ENCODE measurements around the gene DPP3.

DPP3 gene

DNA sequence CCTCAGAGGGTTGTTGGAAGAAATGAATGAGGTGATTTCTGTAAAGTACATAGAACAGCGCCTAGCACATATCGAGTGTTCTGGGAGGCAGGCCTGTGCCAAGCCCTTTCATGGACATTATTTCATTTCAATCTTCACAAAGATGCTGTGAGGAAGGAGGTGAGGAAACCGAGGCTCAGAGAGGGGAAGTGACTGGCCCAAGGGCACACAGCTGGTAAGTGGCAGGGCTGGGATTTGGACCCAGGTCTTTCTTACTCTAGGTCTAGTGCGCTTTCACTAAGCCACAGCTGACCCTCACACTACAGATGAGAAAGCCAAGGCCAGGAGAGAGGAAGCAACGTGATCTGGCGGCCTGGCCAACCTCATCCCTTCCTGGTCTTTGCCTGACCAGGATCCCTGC lies 11.5 kb upstream of the DPP3 start:
- no peaks in the 10 kb centered on the region for H3K9me3 ChIP-seq (ENCODE audit: low read depth, low read length)
- no peak overlapping the region for H3K27ac ChIP-seq
- TF ChIP-seq POLR2AphosphoS5 (IDR thresholded peaks at IDR 0.05; ENCODE audit: borderline replicate concordance, low read depth, low read length) (no peak), FOXP2 (optimal IDR thresholded peaks at IDR 0.05; ENCODE audit: control extremely low read depth, extremely low read length, insufficient read depth) (no peak), EZH2 (IDR thresholded peaks at IDR 0.05) (no peak)
- DNase-seq (ENCODE audit: low read depth, low spot score) = no peak
- H3K4me3 ChIP-seq = no peak overlapping the region
- H3K9ac ChIP-seq (ENCODE audit: insufficient read length) = no peak overlapping the region
- H3K36me3 ChIP-seq (ENCODE audit: insufficient read depth, low read length) = no peaks in the 10 kb centered on the region

DNA sequence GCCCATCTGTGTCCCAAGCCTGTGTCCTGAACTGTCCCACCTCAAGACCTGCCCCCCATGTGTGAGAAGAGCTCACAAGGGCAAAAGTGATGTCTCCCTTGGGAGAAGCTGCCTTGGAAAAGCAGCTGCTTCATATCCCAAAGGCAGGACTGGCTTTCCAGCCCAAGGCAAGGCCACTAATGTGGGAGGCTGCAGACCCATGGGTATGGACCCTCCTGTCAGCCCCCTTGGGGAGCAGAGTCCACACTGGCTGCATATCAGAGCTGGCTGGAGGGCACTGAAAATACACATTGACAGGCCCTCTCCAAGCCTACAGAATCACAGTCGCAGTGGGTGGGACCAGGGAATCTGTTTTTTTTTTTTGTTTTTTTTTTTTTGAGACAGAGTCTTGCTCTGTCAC lies 10.8 kb upstream of the DPP3 start:
- no peak for DNase-seq (ENCODE audit: low read depth, low spot score)
- no peak for TF ChIP-seq EZH2 (IDR thresholded peaks at IDR 0.05)
- TF ChIP-seq FOXP2 (optimal IDR thresholded peaks at IDR 0.05; ENCODE audit: control extremely low read depth, extremely low read length, insufficient read depth) = no peak
- no peak for TF ChIP-seq POLR2AphosphoS5 (IDR thresholded peaks at IDR 0.05; ENCODE audit: borderline replicate concordance, low read depth, low read length)
- no peak overlapping the region for H3K27ac ChIP-seq
- no peak overlapping the region for H3K9ac ChIP-seq (ENCODE audit: insufficient read length)
- H3K9me3 ChIP-seq (ENCODE audit: low read depth, low read length) = no peaks in the 10 kb centered on the region
- no peaks in the 10 kb centered on the region for H3K36me3 ChIP-seq (ENCODE audit: insufficient read depth, low read length)
- H3K4me3 ChIP-seq = no peak overlapping the region

DNA sequence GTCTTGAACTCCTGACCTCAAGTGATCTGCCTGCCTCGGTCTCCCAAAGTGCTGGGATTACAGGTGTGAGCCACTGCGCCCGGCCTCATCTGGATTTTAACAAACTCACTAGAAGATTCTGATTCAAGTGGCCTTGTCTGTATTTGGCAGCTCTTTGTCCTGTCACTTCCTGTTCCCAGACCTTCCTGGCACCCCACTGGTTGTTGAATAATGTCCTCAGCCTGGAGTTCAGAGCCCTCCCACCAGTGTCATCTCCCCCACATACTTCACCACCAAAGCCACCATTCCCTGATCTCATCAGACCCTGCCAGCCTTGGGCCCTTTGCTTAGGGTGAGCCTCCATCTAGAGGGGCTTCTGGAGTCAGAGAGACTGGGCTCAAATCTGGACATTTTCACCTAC lies 10.2 kb upstream of the DPP3 start:
- H3K27ac ChIP-seq = no peak overlapping the region
- no peaks in the 10 kb centered on the region for H3K36me3 ChIP-seq (ENCODE audit: insufficient read depth, low read length)

DNA sequence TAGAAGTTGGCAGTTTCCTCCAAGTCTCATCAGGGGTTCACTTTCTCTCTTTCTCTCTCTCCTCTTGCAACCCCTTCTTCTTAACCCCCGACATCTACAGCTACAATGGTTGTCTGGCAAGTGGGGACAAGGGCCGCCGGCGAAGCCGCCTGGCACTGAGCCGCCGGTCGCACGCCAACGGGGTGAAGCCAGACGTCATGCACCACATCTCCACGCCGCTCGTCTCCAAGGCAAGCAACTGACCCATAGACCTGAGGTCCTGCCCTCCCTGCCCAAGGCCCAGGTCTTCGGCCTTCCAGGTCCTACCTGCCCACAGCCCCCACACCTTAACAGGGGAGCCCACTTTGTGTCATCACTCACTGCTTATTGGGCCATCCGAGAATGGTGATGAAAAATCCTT lies 9.1 kb upstream of the DPP3 start:
- no peak for TF ChIP-seq EZH2 (IDR thresholded peaks at IDR 0.05)
- TF ChIP-seq POLR2AphosphoS5 (IDR thresholded peaks at IDR 0.05; ENCODE audit: borderline replicate concordance, low read depth, low read length) = no peak
- TF ChIP-seq FOXP2 (optimal IDR thresholded peaks at IDR 0.05; ENCODE audit: control extremely low read depth, extremely low read length, insufficient read depth) = no peak
- Histone ChIP-seq H3K9ac (ENCODE audit: insufficient read length) (no peak overlapping the region), H3K27ac (no peak overlapping the region), H3K4me3 (no peak overlapping the region), H3K9me3 (ENCODE audit: low read depth, low read length) (no peaks in the 10 kb centered on the region), H3K36me3 (ENCODE audit: insufficient read depth, low read length) (no peaks in the 10 kb centered on the region)
- DNase-seq (ENCODE audit: low read depth, low spot score) = no peak

More for the DNA sequence above, 10.2 kb upstream of the DPP3 start:
- no peaks in the 10 kb centered on the region for H3K9me3 ChIP-seq (ENCODE audit: low read depth, low read length)
- TF ChIP-seq POLR2AphosphoS5 (IDR thresholded peaks at IDR 0.05; ENCODE audit: borderline replicate concordance, low read depth, low read length) = no peak
- TF ChIP-seq EZH2 (IDR thresholded peaks at IDR 0.05) = no peak
- TF ChIP-seq FOXP2 (optimal IDR thresholded peaks at IDR 0.05; ENCODE audit: control extremely low read depth, extremely low read length, insufficient read depth) = no peak
- H3K9ac ChIP-seq (ENCODE audit: insufficient read length) = no peak overlapping the region
- H3K4me3 ChIP-seq = no peak overlapping the region
- no peak for DNase-seq (ENCODE audit: low read depth, low spot score)

DNA sequence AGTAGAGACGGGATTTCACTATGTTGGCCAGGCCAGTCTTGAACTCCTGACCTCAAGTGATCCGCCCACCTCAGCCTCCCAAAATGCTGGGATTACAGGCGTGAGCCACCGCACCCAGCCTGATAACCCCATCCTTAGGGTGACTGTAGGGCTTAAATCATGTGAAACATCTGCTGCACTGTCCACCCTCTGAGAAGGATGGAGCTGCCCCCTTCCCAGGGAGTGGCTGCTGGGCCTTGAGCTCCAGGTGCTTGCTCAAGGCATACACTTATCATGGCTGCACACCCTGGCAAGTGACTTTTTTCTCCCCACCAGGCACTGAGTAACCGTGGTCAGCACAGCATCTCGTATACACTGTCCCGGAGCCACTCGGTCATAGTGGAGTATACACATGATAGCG lies 8.2 kb upstream of the DPP3 start:
- H3K4me3 ChIP-seq = no peak overlapping the region
- H3K9me3 ChIP-seq (ENCODE audit: low read depth, low read length) = no peaks in the 10 kb centered on the region
- no peak overlapping the region for H3K27ac ChIP-seq
- no peak for DNase-seq (ENCODE audit: low read depth, low spot score)
- TF ChIP-seq FOXP2 (optimal IDR thresholded peaks at IDR 0.05; ENCODE audit: control extremely low read depth, extremely low read length, insufficient read depth) = no peak
- TF ChIP-seq POLR2AphosphoS5 (IDR thresholded peaks at IDR 0.05; ENCODE audit: borderline replicate concordance, low read depth, low read length) = no peak
- TF ChIP-seq EZH2 (IDR thresholded peaks at IDR 0.05) = no peak
- H3K9ac ChIP-seq (ENCODE audit: insufficient read length) = no peak overlapping the region
- H3K36me3 ChIP-seq (ENCODE audit: insufficient read depth, low read length) = no peaks in the 10 kb centered on the region

DNA sequence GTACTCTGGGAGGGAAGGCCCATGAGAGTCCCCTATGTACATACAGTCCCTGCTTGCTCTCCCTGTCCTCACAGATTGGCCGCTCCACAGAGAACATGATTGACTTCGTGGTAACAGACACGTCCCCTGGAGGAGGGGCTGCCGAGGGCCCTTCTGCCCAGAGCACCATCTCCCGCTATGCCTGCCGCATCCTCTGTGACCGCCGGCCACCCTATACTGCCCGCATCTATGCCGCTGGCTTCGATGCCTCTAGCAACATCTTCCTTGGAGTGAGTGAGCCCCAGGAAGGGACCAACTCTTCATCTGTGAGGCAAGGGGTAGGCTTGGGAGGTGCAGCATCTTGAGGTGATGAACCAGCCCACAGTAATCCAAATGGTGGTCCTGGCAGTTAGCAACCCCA lies 7.1 kb upstream of the DPP3 start:
- H3K27ac ChIP-seq = no peak overlapping the region
- no peak overlapping the region for H3K4me3 ChIP-seq
- no peak overlapping the region for H3K9ac ChIP-seq (ENCODE audit: insufficient read length)
- DNase-seq (ENCODE audit: low read depth, low spot score) = no peak
- TF ChIP-seq EZH2 (IDR thresholded peaks at IDR 0.05) (no peak), POLR2AphosphoS5 (IDR thresholded peaks at IDR 0.05; ENCODE audit: borderline replicate concordance, low read depth, low read length) (no peak), FOXP2 (optimal IDR thresholded peaks at IDR 0.05; ENCODE audit: control extremely low read depth, extremely low read length, insufficient read depth) (no peak)
- no peaks in the 10 kb centered on the region for H3K9me3 ChIP-seq (ENCODE audit: low read depth, low read length)
- H3K36me3 ChIP-seq (ENCODE audit: insufficient read depth, low read length) = no peaks in the 10 kb centered on the region

DNA sequence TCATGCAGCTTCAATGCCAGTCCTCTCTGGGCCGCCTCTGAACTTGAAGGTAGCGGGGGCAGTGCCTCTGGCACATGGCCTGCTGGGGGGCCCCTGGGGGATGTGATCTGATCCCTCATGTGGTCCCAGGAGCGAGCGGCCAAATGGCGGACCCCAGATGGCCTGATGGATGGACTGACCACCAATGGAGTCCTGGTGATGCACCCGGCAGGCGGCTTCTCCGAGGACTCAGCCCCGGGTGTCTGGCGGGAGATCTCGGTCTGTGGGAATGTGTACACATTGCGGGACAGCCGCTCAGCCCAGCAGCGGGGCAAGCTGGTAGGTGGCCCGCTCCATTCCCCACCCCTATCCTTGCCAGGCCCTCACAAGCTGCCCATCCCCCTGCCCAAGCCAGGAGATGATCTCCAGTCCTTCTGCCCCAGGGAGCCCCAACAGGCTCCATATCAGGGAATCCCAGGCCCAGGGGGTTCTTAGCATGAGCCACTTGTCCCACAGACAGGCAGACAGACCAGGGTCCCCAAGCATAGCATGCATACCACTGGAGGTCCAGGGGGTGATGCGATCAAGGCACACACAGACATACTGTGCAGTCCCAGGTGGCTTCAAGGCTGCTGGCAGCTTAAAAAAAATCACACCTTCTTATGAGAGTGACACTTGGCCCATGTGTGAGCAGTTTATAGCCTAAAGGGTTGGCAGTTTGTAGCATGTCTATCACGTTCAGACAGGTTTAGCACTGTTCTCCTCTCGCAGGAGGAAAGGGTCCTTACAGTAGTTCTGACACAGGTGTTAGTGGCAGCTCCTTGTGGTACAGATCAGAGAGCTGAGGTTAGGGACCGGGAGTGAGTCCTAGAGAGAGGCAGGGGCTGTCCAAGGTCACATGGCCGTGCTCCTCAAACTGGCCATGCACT lies 6.4 kb upstream of the DPP3 start:
- Histone ChIP-seq H3K9me3 (ENCODE audit: low read depth, low read length) (no peaks in the 10 kb centered on the region), H3K27ac (no peak overlapping the region), H3K9ac (ENCODE audit: insufficient read length) (no peak overlapping the region), H3K4me3 (no peak overlapping the region), H3K36me3 (ENCODE audit: insufficient read depth, low read length) (no peaks in the 10 kb centered on the region)
- DNase-seq (ENCODE audit: low read depth, low spot score) = no peak
- no peak for TF ChIP-seq FOXP2 (optimal IDR thresholded peaks at IDR 0.05; ENCODE audit: control extremely low read depth, extremely low read length, insufficient read depth)
- no peak for TF ChIP-seq POLR2AphosphoS5 (IDR thresholded peaks at IDR 0.05; ENCODE audit: borderline replicate concordance, low read depth, low read length)
- no peak for TF ChIP-seq EZH2 (IDR thresholded peaks at IDR 0.05)

DNA sequence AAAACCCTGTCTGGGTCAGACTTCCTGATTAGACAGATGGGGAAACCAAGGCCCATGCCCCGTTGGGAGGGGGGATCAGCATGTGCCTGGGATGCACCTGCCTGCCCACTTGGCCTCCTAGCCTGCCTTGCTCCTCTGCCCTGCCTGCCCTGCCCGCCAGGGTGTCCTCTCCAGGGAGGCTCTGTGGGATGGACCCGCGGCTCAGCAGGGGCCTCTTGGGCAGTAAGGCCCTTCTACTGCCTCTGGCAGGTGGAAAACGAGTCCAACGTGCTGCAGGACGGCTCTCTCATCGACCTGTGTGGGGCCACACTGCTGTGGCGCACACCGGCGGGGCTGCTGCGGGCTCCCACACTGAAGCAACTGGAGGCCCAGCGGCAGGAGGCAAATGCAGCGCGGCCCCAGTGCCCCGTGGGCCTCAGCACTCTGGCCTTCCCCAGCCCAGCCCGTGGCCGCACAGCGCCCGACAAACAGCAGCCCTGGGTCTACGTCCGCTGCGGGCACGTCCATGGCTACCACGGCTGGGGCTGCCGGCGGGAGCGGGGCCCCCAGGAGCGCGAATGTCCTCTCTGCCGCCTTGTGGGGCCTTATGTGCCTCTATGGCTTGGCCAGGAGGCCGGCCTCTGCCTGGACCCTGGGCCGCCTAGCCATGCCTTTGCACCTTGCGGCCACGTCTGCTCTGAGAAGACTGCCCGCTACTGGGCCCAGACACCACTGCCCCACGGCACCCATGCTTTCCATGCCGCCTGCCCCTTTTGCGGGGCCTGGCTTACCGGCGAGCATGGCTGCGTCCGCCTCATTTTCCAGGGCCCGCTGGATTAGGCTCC lies 4.7 kb upstream of the DPP3 start:
- Histone ChIP-seq H3K36me3 (ENCODE audit: insufficient read depth, low read length) (no peaks in the 10 kb centered on the region), H3K9me3 (ENCODE audit: low read depth, low read length) (no peaks in the 10 kb centered on the region), H3K27ac (no peak overlapping the region), H3K9ac (ENCODE audit: insufficient read length) (no peak overlapping the region), H3K4me3 (no peak overlapping the region)
- no peak for DNase-seq (ENCODE audit: low read depth, low spot score)
- no peak for TF ChIP-seq POLR2AphosphoS5 (IDR thresholded peaks at IDR 0.05; ENCODE audit: borderline replicate concordance, low read depth, low read length)
- no peak for TF ChIP-seq FOXP2 (optimal IDR thresholded peaks at IDR 0.05; ENCODE audit: control extremely low read depth, extremely low read length, insufficient read depth)
- TF ChIP-seq EZH2 (IDR thresholded peaks at IDR 0.05) = no peak

All from SK-N-MC (cell line).